Epithelial cell of esophagus (primary cell): ENCODE measurements around the gene ETF1.

Source experiments
- DNase-seq: peaks from one replicate; pipeline ENCODE4 v3.0.0; 2010; ENCODE audit warnings: low read depth
- H3K4me3 ChIP-seq: 2 replicates; pipeline ENCODE4 v1.5.1; 2011; ENCODE audit warnings: mild to moderate bottlenecking, low read length, control low read depth
- CTCF ChIP-seq: IDR thresholded peaks from 2 replicates; pipeline ENCODE4 v1.5.1; 2011; ENCODE audit warnings: low read depth, mild to moderate bottlenecking, low read length, control low read depth, inconsistent platforms; ENCODE audit not compliant: insufficient read depth; ENCODE audit errors: missing control alignments

Gene ETF1

GRCh38 chr5:138529812-138530211, 13.2 kb downstream of the ETF1 start:
- no peak for DNase-seq
- no peak for TF ChIP-seq CTCF
- H3K4me3 ChIP-seq, result no peak overlapping the region

GRCh38 chr5:138528744-138529469, 14.1 kb downstream of the ETF1 start:
- no peak overlapping the region for H3K4me3 ChIP-seq
- TF ChIP-seq CTCF, result no peak
- no peak for DNase-seq

- no peak for TF ChIP-seq CTCF
- DNase-seq, result peak; percentile 73
- H3K4me3 ChIP-seq, result no peak overlapping the region
Measured at GRCh38 chr5:138528208-138528607, 14.8 kb downstream of the ETF1 start.

- no peak for DNase-seq
- TF ChIP-seq CTCF, result peak; percentile 38
- H3K4me3 ChIP-seq, result no peak overlapping the region
Measured at GRCh38 chr5:138527170-138527569, 15.9 kb downstream of the ETF1 start.

GRCh38 chr5:138523406-138523805, 19.6 kb downstream of the ETF1 start:
- no peak for DNase-seq
- H3K4me3 ChIP-seq, result no peak overlapping the region
- no peak for TF ChIP-seq CTCF

- H3K4me3 ChIP-seq, result no peak overlapping the region
- TF ChIP-seq CTCF, result no peak
- no peak for DNase-seq
Measured at GRCh38 chr5:138520971-138521370, 22.1 kb downstream of the ETF1 start.

GRCh38 chr5:138517437-138517836, 25.6 kb downstream of the ETF1 start:
- no peak overlapping the region for H3K4me3 ChIP-seq
- no peak for TF ChIP-seq CTCF
- DNase-seq, result no peak
